Colon (tissue), 2 donors: Measurements from ENCODE around the gene CFAP97D2.
"Not testable (repeated sequence)": the region's sequence is repeated elsewhere in the genome, so short reads cannot be mapped to it uniquely, and the experiment has no call there.

Experiments
- FAIRE-seq: peaks from 2 replicates; lab custom pipeline; 2012; peaks lifted over from hg19 to GRCh38; lab: Jason Lieb, UNC
- donor health status: control.
- donor health status: control.

The CFAP97D2 gene

DNA sequence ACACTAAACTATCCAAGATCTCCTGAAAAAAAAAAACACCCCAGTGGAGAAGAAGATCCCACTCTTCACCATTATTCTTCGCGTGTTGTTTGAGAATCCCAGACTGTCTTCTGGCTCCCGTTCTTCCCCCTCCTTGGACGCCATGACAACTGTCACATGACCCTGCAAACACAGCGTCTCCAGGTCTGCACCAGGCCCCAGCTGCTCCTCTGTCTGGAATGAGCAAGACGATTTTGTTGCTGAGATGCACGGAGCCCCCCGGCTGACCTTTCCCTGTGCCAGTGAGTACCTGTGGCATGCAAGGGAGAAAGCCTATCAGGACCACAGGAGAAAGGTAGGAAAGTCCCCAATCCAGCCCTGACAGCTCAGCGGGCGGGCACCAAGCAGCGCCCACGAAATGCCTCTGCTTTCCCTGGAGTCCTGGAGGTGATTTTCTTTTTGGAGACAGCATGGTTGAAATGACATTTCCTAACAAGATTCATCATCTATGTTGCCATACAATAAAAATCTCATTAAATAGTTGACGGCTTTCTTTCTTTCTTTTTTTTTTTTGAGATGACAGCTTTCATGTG is at the start of gene CFAP97D2:
Gene CFAP97D2 (plus strand): TSS at position 171 of the 572 bp plus-strand sequence. CDS start 74 bp downstream, at position 245.
- no peak for FAIRE-seq

DNA sequence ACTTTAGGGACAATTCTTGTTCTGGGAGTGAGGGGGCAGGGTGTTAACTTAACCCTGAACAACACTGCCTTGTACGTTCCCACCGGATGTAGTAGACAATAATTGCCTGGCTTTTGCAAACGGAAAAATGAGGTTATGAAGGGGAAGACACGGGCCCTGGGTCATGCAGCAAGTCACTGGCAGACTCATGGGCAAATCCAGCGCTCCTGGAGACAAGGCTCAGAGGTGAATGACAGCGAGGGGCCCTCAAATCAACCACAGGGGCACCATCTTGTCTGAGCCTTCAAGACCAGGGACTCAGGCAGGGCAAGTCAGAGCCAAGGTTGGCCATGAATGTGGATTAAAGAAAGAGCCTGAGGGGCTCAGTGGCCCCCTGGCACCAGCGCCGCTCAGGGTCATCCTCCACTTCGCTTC is 49.4 kb upstream of the CFAP97D2 start:
- FAIRE-seq, result no peak

DNA sequence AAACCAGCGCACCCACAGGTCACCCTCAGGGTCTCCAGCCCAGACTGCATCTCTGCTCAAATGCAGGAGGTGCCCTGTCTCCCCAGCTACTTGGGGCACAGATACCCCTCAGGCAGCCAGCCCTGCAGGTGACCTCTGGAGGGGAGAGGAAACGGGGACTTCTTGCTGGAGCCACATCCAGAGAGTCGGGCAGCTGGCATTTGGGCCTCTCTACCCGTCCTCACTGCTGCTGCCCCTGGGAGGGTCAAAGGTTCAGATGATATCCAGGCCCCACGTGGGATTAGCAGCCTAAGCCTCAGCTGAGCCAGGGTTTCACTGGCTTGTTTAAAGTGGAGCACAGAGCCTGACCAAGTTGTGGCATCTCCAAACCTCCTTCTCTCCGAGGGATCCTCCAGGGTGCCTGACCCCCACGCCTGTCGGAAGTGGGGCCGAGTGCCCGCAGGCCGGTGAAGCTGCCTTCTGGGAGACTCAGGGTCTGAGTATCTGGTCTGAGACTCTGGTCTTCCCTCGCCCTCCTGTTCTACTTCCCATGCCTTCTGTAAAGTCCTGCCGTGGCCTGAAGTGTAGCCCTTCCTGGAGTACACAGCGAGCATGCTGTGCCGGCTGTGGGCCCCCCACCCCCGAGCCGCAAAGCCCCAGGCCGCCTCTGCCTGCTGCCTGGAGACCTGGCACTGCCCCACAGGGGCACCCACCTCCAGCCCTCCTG is 48.8 kb upstream of the CFAP97D2 start:
- no peak for FAIRE-seq

DNA sequence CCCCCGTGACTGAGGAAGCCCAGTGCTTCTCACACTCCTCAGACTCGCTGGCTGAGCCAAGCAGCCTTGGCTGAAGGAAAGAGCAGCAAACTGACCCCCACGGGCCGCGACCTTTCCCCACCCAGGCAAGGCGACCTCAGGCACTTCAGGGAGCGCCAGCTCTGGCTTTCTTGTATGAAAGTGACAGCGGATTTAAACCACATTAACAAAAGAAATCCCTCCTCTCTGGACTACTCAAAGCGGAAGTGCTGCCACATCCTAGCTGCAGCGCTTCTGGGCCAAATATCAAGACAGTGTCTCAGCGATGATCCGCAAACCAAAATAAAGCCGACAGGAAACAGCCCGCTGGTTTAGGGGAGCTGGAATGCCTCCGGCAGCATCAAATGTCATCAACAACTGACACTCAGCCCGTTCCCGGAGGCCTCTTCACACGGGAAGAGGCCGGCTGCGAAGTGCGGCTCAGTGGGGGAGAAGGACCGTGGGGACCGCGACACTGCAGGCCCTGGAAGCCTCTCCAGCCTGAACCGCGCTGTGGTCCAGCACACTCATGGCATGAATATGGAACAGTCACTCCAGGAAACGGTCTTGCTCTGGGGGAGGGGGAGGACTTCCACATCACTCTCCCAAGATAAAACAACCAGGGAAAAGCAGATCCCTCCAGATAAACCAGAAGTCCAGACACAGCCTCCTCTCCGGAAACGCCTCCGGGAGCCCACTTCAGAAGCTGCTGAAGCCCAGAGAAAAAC is 48.0 kb upstream of the CFAP97D2 start:
- FAIRE-seq, result no peak

DNA sequence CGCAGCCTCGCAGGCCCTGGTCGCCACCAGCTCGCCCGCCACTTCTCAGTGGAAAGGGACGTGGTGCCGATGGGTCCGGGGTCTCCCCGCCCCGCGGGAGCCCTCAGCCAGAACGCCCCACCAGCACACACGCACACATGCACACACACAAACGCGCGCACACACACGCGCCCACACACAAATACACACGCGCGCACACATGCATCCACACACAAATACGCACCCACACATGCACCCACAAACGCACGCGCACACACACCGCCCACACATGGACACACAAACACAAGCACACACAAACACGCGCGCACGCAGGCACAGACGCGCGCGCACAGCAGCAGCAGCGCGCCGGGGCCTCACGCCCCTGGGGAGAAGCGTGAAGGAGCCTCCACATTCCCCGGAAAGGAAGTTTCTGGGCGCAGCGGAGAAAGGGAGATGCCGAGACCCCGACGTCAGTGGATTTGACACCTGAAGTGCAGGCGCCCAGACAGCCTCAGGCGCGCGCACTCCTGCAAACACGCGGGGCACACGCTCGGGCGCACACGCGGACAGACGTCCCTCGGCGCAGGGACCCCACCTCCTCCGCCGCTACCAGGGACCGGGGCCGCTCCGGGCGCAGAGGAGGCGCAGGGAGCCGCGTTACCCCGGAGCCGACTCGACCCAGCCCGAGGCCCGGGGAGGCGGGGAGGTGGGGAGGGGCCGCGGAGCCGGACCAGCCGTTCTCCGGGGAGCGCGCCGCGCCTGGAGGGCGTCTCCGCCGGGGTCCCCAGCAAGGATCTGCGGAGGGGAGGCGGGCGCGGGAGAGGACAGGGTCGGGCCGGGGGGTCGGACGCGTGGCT is 47.3 kb upstream of the CFAP97D2 start:
- no peak for FAIRE-seq

DNA sequence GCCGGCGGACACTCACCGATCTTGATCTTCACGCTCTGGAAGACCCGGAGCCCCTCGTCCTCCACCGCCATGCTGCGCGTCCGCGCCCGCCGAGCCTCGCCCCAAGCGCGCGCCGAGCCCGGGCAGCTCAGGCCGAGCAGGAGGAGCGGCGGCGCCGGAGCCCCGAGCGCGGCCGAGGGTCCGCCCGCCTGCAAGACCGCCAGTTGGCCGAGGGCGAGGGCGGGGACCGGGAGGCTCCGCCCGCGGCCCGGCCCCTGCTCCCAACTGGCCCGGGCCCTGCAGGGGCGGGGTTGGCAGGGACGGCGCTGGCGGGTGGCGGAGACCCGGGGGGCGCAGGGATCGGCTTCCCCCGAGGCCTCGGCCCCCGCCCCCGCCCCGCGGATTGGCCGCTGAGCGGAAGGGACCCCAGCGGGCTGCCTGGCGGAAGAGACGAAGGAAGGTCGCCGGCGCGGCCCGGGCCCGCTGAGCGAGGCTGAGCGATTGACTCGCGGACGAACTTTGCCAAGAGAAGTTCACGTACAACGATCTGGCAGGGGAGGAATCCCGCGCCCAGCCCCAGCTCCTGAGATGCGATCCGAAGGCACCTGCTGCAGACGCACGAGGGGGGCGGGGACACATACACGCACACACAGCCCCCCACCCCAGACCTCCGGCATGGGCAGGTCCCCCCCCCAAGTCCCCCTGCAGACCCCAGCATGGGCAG is 46.5 kb upstream of the CFAP97D2 start, which contains the start of gene RASA3:
Gene RASA3 (minus strand): TSS at position 205 of the 703 bp plus-strand sequence. CDS start 134 bp downstream, at position 71.
- FAIRE-seq, result no peak

DNA sequence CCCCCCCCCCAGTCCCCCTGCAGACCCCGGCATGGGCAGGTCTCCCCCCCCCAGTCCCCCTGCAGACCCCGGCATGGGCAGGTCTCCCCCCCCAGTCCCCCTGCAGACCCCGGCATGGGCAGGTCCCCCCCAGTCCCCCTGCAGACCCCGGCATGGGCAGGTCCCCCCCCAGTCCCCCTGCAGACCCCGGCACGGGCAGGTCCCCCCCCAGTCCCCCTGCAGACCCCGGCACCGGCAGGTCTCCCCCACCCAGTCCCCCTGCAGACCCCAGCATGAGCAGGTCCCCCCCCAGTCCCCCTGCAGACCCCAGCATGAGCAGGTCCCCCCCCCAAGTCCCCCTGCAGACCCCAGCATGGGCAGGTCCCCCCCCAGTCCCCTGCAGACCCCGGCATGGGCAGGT is 45.9 kb upstream of the CFAP97D2 start:
- not testable (repeated sequence) for FAIRE-seq

DNA sequence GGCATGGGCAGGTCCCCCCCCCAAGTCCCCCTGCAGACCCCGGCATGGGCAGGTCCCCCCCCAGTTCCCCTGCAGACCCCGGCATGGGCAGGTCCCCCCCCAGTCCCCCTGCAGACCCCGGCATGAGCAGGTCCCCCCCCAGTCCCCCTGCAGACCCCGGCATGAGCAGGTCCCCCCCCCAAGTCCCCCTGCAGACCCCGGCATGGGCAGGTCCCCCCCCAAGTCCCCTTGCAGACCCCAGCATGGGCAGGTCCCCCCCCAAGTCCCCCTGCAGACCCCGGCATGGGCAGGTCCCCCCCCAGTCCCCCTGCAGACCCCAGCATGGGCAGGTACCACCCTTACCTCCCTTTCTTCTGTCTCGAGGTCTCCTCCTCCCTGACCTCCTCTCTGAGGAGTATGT is 45.5 kb upstream of the CFAP97D2 start:
- not testable (repeated sequence) for FAIRE-seq

DNA sequence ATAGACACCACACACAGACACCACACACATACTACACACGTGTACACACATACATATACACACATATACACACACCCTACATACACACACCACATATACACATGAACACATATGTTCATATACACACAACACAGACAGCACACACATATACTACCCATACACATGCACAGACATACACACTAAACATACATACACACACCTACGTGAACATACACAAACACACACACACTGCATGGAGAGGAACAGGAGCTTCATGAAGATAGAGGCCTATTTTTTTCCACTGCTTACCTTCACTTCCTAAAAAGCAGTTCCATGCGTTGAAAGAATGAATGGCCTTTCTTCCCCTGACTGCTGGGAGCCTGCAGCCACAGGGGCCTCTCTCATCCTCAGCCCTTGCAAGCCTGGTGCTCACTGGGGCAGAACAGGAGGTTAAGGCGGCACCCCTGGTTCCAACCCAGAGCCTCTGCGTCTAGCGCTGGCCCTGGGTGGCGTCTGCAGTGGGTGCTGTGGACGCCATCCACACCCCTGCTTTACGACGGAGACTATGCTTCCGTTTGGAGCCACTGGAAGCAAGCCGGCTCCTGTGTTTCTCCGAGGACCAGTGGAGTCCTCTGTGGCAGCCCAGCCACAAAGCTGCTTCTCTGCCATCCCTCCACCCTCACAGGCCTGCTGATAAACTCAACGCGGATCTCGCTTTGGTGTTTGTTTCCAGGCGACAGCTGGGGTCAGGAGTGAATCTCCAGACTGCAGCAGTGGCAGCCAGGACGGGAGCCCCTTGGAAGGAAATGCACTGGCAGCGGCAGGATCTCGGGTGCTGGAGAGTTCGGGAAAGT is 44.7 kb upstream of the CFAP97D2 start:
- no peak for FAIRE-seq

DNA sequence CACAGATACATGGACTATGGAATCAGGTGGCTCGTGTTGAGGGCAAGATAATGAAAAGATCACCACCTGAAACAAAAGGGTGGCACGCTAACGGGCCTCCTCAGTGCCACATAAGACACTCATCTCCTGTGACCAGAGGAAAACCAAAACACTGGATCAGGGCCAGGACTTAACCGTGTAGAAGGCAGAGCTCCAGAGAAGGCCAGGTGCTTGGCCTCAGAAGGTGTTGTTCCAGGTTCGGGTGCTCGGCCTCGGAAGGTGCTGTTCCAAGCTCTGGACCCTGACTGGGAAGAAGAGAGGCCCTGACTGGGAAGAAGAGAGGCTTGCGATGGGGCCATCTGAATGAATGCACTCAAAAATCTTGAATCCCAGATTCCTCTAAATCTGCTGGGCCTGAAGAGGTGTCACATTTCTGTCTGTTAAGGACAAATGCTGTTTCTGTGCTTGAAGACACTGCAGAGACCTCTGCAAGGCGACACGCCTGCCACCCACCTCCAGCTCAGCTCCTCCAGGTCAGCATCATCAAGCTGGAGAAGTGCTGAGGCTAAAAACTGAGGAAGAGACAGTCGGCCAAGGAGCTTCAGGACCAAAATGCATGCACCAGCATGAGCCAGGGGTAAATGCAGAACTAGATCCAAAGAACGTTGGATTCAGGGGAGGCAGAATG is 44.0 kb upstream of the CFAP97D2 start:
- no peak for FAIRE-seq

DNA sequence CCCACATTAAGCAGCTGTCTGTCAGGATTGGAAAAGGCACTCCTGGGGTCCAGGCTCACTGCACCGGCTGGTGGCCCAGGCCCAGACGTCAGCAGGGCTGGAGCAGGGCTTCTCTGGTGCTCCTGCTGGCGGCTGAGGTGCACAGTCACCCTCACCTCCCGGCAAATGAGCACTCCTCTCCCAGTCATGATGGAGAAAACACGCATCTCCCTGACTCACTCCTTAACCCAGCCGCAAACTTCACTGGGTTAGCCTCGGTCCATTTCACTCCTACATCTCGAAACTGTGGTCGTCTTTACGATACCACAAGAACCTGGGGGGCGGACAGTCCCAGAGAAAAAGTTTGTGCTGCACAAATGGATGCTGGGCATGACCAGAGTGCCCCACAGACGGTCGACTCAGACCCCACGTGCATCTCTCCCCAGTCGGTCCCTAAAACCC is 43.3 kb upstream of the CFAP97D2 start:
- no peak for FAIRE-seq

DNA sequence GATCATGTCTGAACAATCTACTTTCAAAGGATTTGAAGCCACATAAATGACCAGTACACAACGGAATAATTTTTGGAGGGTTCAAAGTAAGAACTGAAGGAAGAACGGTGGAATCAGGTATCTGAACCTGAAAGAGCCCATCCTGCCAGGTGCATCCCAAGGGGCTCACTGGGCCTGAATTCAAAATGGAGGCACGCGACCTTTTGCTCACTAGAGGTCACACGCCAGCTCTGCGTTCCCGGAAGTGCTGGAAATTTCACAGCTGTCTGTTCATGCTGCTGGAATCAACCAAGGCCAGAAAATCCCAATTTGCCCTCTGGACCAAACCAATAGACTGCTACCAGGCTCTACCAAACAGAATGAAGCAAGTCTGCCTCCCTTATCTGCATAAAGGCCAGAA is 42.5 kb upstream of the CFAP97D2 start:
- FAIRE-seq, result no peak

DNA sequence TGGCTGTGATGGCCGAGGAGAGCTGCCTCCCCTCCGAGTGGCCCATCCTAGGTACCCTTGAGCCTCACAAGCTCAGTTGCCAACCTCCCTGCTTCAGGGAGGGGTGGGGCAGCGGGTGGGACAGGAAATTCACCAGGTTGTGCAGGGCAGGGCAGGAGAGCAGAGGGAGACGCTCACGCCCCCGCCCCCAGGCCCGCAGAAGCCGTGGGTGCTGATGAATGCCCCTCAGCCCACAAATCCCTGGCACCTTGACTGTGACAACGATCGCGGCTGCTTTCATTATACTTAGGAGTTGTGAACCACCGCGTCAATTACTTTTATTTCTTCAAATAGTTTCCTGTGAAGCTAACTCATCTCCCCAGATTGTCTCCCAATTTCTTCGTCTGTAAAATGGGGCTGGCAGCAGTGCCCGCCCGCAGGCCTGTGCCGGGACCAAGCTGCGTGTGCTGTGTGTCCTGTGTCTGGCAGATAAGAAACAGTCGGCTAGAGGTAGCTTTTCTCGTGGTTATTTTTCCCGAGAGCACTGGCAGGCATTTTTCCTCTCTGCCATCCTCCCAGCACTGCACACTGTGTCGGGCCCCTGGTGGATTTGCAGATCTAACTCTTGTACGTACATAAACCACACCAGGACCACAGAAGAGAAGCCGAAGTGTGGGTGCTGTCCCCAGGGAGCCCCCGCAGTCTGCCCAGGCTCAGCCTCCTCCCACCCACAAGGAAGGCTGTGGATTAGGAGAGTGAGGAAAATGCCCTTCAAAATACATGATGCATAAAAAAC is 38.7 kb upstream of the CFAP97D2 start:
- FAIRE-seq, result no peak

DNA sequence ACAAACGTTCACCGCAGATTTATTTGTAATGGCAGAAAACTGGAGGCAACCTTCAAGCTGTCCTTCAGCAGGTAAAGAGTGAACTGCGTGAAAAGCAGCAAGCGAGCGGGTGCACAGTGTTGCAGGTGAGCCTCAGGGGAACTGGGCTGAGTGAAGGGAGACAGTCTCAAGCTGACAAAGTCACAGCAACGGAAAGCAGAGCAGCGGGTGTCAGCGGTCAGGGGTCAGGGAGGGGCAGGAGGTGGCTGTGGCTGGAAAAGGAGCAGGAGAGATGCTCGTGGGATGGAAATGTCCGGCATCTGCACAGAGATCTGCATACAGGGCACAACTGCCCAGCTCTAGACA is 38.2 kb upstream of the CFAP97D2 start:
- no peak for FAIRE-seq

DNA sequence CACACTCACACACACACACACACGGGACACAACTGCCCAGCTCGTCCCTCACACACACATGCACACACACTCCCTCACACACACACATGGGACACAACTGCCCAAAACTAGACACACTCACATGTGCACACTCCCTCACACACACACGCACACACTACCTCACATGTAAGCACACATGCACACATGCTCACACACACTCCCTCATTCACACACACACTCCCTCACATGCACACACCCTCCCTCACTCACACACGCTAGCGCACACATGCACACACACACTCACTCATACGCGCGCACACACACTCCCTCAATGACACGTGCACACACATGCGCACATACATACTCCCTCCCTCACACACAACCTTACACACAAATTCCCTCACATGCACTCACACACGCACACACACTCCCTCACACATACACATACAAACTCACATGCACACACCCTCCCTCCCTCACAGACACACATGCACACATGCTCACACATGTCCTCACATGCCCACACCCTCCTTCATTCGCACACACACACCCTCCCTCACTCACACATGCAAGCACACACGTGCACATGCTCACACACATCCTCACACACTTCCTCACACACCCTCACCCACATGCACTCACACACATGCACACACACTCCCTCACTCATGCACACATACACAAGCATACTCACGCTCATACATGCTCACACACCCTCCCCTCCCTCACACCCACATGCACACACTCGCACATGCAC is 37.6 kb upstream of the CFAP97D2 start:
- no peak for FAIRE-seq

DNA sequence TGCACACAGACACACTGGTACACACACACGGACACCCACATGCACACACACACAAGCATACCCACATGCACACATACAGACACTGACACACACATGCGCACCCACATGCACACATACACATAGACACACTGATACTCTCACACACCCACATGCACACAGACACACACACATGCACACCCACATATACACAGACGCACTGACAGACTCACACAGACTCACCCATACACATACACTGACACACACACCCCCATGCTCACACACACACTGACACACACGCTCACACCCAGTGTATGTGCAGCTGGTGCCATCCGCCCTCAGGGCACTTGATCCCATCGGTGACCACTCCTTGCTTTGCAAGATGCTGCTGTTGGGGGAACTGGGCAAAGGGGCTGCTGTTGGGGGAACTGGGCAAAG is 36.9 kb upstream of the CFAP97D2 start:
- no peak for FAIRE-seq

DNA sequence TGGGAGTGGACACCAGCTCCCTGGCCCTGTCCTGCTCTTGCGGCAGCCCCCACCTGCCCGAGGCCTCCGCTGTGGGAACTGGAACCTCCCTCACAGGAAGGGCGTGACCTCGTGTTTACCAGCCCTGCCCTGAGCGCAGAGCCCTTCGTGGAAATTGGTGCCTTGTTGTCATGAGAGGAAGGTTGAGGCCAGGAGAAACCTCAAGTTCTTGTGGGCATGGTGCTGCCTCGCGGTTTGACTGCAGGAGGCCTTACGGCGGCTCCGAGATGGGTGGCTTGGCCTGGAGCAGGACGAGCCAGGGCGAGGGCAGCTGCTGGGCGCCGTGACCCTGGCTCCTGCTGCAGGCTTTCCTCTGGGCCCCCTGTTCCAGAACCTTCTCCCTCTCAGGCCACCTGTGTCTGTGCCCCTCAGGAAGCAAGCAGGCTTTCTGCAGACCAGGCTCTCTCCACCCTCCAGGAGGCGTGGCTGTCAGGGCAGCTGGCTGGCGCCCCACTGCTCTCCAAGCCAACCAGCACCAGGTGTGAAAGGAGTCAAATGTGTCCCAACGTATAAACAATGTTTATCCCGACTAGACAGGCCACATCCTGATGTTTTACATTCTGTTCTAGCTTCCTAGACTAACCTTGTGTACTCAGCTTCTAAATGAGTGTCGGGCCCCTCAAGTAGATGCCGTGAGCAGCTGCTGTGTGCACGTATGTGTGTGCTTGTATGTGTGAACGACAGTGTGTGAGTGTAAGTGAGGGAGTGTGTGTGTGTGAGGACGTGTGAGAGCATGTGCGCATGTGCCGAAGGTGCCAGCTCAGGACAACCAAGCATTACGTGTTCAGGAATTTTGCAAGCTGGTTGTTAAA is 36.2 kb upstream of the CFAP97D2 start:
- no peak for FAIRE-seq
